NT2/D1 (cell line): ENCODE data around the gene EGLN1.

Experiments used
- SUZ12 ChIP-seq: IDR thresholded peaks from 2 replicates; pipeline ENCODE4 v1.6.1; 2011; ENCODE audit not compliant: insufficient read length, insufficient read depth; ENCODE audit errors: extremely low read depth
- YY1 ChIP-seq: IDR thresholded peaks from 2 replicates; pipeline ENCODE4 v1.6.1; 2011; ENCODE audit not compliant: insufficient read length, insufficient read depth
- ZNF274 ChIP-seq: IDR thresholded peaks from 2 replicates; pipeline ENCODE4 v1.6.1; 2011; ENCODE audit warnings: mild to moderate bottlenecking, low read depth, low read length

DNA sequence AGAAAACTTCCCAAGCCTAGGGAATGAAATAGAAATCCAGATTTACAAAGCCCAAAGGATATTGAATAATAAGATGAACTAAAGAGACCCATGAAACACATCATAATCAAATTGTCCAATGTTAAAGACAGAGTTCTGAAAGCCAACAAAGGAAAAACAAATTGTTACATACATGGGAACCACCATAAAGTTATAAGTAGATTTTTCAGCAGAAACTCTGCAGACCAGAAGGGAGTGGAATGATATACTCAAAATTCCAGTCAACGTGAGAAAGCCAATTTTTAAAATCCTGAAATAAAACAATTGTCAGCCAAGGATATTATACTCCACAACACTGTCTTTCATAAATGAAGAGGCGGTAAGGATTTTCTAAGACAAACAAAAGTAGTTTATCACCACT, 22.0 kb upstream of the EGLN1 start:
- TF ChIP-seq ZNF274 (no peak), YY1 (no peak), SUZ12 (no peak)
